DOHH2 (cell line): ENCODE data around the gene ABCA2.

ENCODE experiments used
- EZH2phosphoT487 ChIP-seq: fragments of 200-600 bp; sonication (generic); IDR thresholded peaks from 2 replicates; pipeline ENCODE4 v1.6.1; 2017; ENCODE audit warnings: borderline replicate concordance, mild to moderate bottlenecking, antibody characterized with exemption, low read length, moderate library complexity, mixed read lengths
- TF ChIP-seq, protein P1 (sequence below): fragments of 200-600 bp; sonication (generic); IDR thresholded peaks from one replicate; pipeline ENCODE4 v1.5.1; 2014; ENCODE audit warnings: antibody characterized with exemption, mild to moderate bottlenecking, low read depth, low read length; ENCODE audit not compliant: poor library complexity, severe bottlenecking

DNA sequence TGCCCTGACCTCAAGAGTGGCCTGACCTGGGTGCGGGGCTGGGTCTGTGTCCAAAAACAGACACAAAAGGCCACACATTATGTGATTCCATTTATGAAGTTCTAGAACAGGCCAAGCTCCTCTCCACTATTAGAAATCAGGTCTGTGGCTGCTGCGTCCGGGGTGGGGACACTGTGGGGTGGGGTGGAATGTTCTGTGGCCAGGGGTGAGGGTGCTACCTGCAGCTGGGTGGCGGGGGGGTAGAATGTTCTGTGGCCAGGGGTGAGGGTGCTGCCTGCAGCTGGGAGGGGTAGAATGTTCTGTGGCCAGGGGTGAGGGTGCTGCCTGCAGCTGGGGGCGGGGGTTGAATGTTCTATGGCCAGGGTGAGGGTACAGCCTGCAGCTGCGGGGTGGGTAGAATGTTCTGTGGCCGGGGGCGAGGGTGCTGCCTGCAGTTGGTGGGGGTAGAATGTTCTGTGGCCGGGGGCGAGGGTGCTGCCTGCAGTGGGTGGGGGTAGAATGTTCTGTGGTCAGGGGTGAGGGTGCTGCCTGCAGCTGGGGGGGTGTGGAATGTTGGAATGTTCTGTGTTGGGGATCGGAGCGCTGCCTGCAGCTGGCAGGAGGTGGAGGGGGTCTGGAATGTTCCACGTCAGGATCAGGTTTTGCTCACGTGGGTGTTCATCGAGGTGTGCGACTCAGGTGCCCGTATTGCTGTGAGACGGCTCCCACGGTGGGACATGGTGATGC, 67.7 kb downstream of the ABCA2 start:
- TF ChIP-seq, protein P1, sequence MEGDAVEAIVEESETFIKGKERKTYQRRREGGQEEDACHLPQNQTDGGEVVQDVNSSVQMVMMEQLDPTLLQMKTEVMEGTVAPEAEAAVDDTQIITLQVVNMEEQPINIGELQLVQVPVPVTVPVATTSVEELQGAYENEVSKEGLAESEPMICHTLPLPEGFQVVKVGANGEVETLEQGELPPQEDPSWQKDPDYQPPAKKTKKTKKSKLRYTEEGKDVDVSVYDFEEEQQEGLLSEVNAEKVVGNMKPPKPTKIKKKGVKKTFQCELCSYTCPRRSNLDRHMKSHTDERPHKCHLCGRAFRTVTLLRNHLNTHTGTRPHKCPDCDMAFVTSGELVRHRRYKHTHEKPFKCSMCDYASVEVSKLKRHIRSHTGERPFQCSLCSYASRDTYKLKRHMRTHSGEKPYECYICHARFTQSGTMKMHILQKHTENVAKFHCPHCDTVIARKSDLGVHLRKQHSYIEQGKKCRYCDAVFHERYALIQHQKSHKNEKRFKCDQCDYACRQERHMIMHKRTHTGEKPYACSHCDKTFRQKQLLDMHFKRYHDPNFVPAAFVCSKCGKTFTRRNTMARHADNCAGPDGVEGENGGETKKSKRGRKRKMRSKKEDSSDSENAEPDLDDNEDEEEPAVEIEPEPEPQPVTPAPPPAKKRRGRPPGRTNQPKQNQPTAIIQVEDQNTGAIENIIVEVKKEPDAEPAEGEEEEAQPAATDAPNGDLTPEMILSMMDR = no peak
- no peak for TF ChIP-seq EZH2phosphoT487
